Measurements from ENCODE around the gene AUTS2. TPM values are rescaled to one million over a fixed set of nuclear protein-coding genes. Genes with fewer than 3 reads are reported as not detected.
A peak's percentile ranks its signal among the peaks of the same experiment; 100 is the strongest.

The AUTS2 gene
- total RNA-seq, 1 experiment from 2014 or later = 50.0 TPM

DNA sequence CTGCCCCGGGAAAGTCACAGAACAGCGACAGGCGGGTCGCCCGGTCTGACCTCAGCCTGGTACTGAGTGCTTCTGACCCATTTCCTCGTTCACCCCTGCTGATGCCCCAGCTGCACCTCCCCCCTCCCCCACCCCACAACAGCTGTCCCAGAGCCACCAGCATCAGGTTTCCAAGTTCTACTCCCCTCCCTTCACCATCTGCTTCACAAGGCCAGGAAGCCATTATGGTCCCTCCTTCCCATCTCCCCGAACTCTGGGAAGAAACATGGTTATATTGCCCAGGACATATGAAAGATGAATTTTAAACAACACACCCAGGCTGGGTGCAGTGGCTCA, 1231.8 kb downstream of the AUTS2 start (continued):
- no peak for TF ChIP-seq ZNF532 (CRISPR knock-in tag; IDR thresholded peaks at IDR 0.05; ENCODE audit: borderline replicate concordance)

DNA sequence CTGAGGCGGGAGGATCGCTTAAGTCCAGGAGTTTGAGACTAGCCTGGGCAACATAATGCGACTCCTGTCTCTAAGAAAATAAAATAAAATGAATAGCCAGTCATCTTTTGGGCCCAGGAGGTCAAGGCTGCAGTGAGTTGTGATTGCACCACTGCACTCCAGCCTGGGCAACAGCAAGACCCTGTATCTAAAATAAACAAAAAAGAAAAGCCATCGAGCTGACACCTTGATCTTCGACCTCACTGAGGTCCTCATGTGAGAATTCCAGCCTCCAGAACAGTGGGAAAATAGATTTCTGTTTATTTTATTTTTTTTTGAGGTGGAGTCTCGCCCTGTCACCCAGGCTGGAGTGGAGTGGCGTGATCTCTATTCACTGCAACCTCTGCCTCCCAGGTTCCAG, 1232.2 kb downstream of the AUTS2 start:
- Mint-ChIP-seq H3K4me1 (peaks cover 16% of the 10 kb centered on the region), H3K4me3 (no peak overlapping the region), H3K27ac (peak overlapping the region; percentile 52; the same call in 1 of the 2 replicates), H3K9me3 (peaks cover 17% of the 10 kb centered on the region), H3K36me3 (peaks cover 14% of the 10 kb centered on the region), H3K27me3 (ENCODE audit: low read depth) (no peaks in the 10 kb centered on the region; the same call in none of the 2 replicates)
- TF ChIP-seq ZBTB43 (CRISPR knock-in tag; IDR thresholded peaks at IDR 0.05) (no peak), SMAD4 (CRISPR knock-in tag; IDR thresholded peaks at IDR 0.05) (no peak)
- DNase-seq (ENCODE audit: low spot score) (no peak), ATAC-seq (no peak)
- CTCF ChIA-PET = interaction anchor here (1.1 to 3.7 kb wide), 8 partner anchors 18 to 910 kb away, joined by 3 to 28 read pairs (median 5); no protein-coding TSS in a partner anchor
- POLR2A ChIA-PET = no interaction called here

GRCh38 chr7:70833726-70834125, 1235.5 kb downstream of the AUTS2 start:
- peaks cover 33% of the 10 kb centered on the region for H3K4me1 Mint-ChIP-seq
- H3K4me3 Mint-ChIP-seq = no peak overlapping the region
- ATAC-seq (no peak), DNase-seq (ENCODE audit: low spot score) (no peak)
- no peak for TF ChIP-seq ZNF121 (CRISPR knock-in tag; IDR thresholded peaks at IDR 0.05)
- TF ChIP-seq FOXP1 (CRISPR knock-in tag; IDR thresholded peaks at IDR 0.05; ENCODE audit: borderline replicate concordance) = no peak
- no peak for TF ChIP-seq SP1 (CRISPR knock-in tag; conservative IDR thresholded peaks at IDR 0.05)
- TF ChIP-seq NFATC4 (CRISPR knock-in tag; IDR thresholded peaks at IDR 0.05) = no peak
- no peak for TF ChIP-seq ELF4 (CRISPR knock-in tag; IDR thresholded peaks at IDR 0.05; ENCODE audit: low read depth)
- no peak for TF ChIP-seq TEAD1 (CRISPR knock-in tag; IDR thresholded peaks at IDR 0.05)
- TF ChIP-seq, protein P1, sequence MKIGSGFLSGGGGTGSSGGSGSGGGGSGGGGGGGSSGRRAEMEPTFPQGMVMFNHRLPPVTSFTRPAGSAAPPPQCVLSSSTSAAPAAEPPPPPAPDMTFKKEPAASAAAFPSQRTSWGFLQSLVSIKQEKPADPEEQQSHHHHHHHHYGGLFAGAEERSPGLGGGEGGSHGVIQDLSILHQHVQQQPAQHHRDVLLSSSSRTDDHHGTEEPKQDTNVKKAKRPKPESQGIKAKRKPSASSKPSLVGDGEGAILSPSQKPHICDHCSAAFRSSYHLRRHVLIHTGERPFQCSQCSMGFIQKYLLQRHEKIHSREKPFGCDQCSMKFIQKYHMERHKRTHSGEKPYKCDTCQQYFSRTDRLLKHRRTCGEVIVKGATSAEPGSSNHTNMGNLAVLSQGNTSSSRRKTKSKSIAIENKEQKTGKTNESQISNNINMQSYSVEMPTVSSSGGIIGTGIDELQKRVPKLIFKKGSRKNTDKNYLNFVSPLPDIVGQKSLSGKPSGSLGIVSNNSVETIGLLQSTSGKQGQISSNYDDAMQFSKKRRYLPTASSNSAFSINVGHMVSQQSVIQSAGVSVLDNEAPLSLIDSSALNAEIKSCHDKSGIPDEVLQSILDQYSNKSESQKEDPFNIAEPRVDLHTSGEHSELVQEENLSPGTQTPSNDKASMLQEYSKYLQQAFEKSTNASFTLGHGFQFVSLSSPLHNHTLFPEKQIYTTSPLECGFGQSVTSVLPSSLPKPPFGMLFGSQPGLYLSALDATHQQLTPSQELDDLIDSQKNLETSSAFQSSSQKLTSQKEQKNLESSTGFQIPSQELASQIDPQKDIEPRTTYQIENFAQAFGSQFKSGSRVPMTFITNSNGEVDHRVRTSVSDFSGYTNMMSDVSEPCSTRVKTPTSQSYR (CRISPR knock-in tag; IDR thresholded peaks at IDR 0.05) = no peak
- TF ChIP-seq, protein P2, sequence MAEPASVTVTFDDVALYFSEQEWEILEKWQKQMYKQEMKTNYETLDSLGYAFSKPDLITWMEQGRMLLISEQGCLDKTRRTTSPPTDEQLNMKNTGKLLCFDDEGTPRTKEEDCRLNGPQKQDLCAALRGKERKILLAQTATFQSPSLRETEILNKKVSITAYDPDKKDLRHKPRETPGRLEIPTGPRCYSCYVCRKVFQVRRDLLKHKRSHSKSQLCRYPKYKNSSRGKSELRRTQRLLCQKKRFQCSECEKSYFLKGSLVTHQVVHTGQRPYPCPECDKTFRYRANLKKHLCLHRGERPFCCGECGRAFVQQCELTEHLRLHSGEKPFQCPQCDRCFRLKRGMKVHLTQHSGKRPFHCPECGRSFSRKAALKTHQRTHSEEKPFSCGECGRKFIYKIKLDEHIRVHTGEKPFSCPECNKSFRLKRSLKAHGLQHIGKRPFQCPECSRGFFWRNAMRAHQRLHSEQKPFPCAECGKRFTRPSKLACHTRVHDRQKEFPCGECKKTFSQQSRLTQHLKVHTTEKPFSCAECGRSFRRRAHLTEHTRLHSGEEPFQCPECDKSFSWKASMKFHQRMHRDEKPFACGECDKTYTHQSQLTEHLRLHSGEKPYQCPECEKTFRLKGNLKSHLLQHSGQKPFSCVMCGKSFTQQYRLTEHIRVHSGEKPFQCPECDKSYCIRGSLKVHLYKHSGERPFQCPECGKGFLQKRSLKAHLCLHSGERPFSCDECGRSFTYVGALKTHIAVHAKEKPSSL (CRISPR knock-in tag; conservative IDR thresholded peaks at IDR 0.05) = no peak
- ChIA-PET CTCF (no interaction called here), POLR2A (no interaction called here)
- peaks cover 6% of the 10 kb centered on the region for H3K27me3 Mint-ChIP-seq (ENCODE audit: low read depth)
- peaks cover 30% of the 10 kb centered on the region for H3K9me3 Mint-ChIP-seq
- peaks cover 37% of the 10 kb centered on the region for H3K36me3 Mint-ChIP-seq
- no peak overlapping the region for H3K27ac Mint-ChIP-seq
